Daoy (cell line): ENCODE data around the gene KLRF2. TPM values are rescaled to one million over a fixed set of nuclear protein-coding genes. Genes with fewer than 3 reads are reported as not detected.

Experiments used
- DNase-seq: peaks from one replicate; pipeline ENCODE4 v3.0.0-alpha.2; 2015; ENCODE audit warnings: low read depth
- total RNA-seq: library from RNA; depleted of rRNA; stranded (reverse); fragments of >200 nt; shearing (Covaris generic); gene quantifications from 2 replicates; pipeline ENCODE4 v1.2.3, GENCODE V29; 2014

KLRF2 gene
- total RNA-seq, 1 experiment from 2014 or later = not detected

GRCh38 chr12:9888665-9889273 is 7.5 kb downstream of the KLRF2 start:
- no peak for DNase-seq

GRCh38 chr12:9895215-9895971 is 14.1 kb downstream of the KLRF2 start:
- no peak for DNase-seq

DNA sequence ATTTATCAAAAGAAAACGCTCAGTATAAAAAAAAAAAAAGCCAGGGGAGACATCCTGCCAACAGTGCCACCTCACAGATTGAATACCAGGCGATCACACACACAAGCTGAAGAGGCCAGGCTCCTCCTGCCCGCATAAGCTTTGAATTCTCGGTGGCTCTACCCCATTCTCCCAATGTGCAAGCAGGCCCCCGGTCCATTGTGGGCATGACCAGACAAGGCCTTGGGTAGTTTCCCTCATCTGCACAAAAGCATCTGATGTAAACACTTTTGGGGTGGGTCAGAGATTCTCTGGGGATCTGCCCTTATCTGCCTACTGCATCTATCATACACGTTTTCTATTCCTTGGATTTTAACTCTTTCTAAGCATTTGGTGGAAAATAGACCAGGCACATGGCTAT is 16.2 kb downstream of the KLRF2 start:
- no peak for DNase-seq

DNA sequence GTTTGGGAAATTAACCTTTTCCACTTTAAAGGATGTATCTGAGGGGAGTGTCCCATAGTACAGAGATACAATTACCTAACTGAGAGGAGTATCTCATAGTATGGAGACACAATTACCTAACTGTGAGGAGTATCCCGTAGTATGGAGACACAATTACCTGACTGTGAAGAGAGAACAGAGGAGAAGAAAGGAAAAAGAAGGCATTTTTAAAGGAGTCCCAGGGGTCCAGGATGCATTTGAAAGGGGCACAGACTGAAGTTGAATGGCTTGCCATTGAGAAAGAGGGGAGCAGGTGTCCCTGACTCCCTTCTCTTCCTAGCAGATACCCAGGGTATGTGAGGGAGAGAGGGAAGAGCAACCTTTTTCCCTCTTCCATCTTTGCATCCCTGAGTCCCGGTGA is 17.9 kb downstream of the KLRF2 start:
- DNase-seq = no peak

DNA sequence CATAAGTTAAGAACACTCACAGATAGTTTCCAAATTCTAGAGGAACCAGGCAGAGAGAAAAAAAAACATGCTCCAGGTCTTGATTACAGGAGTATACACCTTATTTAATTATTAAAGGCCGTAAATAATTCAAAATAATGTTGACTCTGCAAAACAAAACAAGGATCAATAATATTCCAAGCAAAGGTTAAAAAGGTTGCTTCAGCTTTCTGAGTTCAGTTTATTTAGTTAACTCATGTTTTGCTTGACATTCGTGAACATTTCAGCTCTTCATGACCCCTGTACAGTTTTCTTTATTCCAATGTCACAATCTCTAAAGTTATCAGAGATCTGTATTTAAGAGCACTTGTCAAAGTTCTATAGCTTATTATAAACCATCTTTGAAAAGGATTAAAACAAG is 19.6 kb downstream of the KLRF2 start:
- DNase-seq = no peak

- DNase-seq = no peak
These were observed 21.4 kb downstream of the KLRF2 start for GRCh38 chr12:9902539-9903228.

DNA sequence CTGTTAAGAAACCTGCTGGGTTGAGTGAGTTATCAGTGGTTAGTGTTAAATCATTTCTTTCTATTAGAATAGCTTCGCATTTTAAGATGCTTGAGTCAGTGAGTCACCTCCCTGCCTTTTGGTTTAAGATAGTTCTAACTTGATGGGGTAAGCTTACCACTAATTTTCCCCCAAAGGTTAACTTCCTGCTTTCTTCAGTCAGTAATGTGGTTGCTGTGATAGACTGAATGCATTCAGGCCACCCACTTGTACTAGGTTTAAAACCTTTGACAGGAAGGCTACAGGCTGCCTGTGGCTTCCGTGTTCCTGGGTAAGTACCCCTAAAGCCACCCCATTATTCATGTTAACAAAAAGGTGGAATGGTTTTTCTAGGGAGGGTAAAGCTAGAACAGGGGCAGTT is 25.6 kb downstream of the KLRF2 start:
- DNase-seq = no peak

DNA sequence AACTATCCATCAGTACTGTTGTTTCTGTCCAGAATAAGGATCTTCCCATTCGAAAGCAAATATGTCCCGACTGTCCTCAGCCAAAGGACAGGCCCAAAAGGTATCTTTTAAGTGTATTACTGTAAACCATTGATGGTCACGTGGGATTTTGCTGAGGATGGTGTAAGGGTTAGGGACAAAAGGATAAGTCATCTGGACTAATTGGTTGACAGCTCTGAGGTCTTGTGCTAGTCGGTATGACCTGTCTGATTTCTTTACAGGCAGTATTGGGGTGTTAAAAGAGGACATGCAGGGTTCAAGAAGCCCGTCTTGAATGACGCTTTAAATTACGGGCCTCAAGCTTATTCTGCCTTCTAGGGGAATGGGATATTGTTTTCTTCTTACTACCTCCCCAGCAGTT is 26.5 kb downstream of the KLRF2 start:
- no peak for DNase-seq

DNA sequence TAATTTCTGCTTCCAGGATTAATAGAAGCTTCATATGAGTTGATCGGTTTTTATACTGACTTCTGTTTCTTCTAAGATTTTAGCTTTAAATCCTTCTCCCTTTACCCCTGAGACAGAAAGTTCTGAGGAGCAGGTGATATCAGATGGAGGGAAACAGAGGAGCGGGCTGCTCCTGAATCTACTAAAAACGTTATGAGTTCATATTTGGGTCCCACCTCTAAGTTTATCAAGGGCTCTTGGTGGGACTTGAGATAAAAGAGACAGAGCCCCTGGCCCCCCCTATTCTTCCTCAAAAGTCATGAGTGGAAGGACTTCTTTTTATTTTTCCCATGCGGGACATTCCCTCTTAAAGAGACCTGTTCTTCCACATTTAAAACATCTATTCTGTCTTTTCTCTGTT is 27.1 kb downstream of the KLRF2 start:
- DNase-seq = no peak

GRCh38 chr12:9909724-9910123 is 28.4 kb downstream of the KLRF2 start:
- DNase-seq = no peak

GRCh38 chr12:9910716-9911421 is 29.6 kb downstream of the KLRF2 start:
- no peak for DNase-seq

DNA sequence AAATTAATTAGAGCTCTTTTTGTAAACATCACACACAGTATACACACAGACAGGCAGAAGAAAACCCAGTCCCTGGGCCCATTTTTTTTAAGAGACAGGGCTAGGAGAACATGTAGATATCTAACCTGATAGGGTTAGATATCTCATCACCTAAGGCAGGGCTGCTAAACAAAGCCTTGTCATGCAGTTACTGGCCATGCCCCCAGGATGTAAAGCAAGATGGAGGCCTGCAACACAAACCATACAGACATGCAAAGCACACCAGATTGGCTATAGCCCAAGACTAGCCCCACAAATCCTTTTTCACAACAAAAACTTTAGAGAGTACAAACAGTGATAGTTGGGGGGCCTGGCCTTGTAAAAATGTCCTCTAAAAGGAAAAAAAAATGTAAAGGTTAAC is 30.4 kb downstream of the KLRF2 start:
- DNase-seq = no peak

GRCh38 chr12:9919443-9919842 is 38.2 kb downstream of the KLRF2 start:
- DNase-seq = no peak

DNA sequence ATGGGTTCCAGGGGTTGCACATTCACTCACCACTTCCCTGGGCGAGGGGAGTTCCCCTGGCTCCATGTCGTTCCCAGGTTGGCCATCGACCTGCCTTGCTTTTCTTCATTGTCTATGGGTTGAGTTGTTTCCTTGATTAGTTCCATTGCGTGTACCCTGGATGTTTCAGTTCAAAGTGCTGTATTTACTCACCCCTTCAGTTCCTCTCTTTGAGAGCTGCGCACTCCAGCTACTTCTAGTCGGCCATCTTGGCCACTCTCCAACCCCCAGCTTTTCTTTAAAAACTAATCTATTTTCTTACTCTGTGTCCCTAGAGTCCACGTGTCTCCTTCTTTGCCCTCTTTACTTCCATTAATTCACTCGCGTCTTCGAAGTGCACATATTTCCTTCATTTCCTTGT is 39.2 kb downstream of the KLRF2 start:
- no peak for DNase-seq

GRCh38 chr12:9922429-9922828 is 41.1 kb downstream of the KLRF2 start:
- DNase-seq = no peak

- DNase-seq = peak; percentile 1
These were observed 44.6 kb downstream of the KLRF2 start for GRCh38 chr12:9925705-9926393.

GRCh38 chr12:9926876-9927275 is 45.6 kb downstream of the KLRF2 start:
- DNase-seq = no peak

GRCh38 chr12:9928607-9929006 is 47.3 kb downstream of the KLRF2 start:
- DNase-seq = no peak

GRCh38 chr12:9931245-9931644 is 50.0 kb downstream of the KLRF2 start:
- no peak for DNase-seq

- no peak for DNase-seq
These were observed 51.0 kb downstream of the KLRF2 start, which contains the start of gene CLEC2A for GRCh38 chr12:9932270-9932669. Gene CLEC2A (minus strand): TSS chr12:9932370. CDS start chr12:9932329, 41 bp downstream.

DNA sequence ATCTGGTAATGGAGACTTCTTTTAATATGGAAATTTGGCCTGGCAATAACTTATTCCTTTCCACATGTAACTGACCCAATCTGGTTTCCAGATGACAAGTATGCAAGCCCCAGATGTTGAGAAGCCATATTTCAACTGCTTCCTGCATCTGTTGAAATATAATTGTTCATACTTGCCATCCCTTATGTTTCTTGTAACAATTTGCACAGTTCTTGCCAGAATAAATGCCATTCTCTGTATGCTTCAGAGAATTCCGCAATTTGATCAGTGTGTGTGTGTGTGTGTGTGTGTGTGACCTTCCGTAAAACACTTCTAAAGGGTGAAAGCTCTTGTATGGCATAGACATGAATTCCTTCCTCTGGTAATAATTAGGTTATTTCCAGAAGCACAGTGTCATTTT is 52.7 kb downstream of the KLRF2 start:
- DNase-seq = no peak

GRCh38 chr12:9935026-9935425 is 53.7 kb downstream of the KLRF2 start:
- DNase-seq = no peak
